Prostate gland (tissue), 2 donors: ENCODE results near the gene TOMM5.

Source experiments
- CTCF ChIP-seq, 4 experiments: fragments of 200-600 bp in 2 of 4; fragments of 450-650 bp in 2 of 4; sonication (generic) in 2 of 4; IDR thresholded peaks; 1 replicate in 3 of 4; 2 replicates in 1 of 4; pipeline ENCODE4 v1.5.1; 2016 to 2019; ENCODE audit warnings: antibody characterized with exemption in 4 of 4, mild to moderate bottlenecking in 2 of 4, moderate library complexity in 2 of 4
- POLR2A ChIP-seq: fragments of 450-650 bp; IDR thresholded peaks from one replicate; pipeline ENCODE4 v1.6.1; 2016; ENCODE audit warnings: antibody characterized with exemption, mild to moderate bottlenecking
- POLR2AphosphoS5 ChIP-seq: sonication (generic); formaldehyde crosslinking; IDR thresholded peaks from one replicate; pipeline ENCODE4 v1.6.1; 2017; ENCODE audit warnings: antibody characterized with exemption

GRCh38 chr9:37547328-37547878, 45.0 kb downstream of the TOMM5 start:
- TF ChIP-seq CTCF (IDR thresholded peaks at IDR 0.05) (no peak), POLR2A (no peak), POLR2AphosphoS5 (no peak)
